Gastrocnemius medialis (tissue), 4 donors: ENCODE data around the gene CSAD. TPM values are rescaled to one million over a fixed set of nuclear protein-coding genes. Genes with fewer than 3 reads are reported as not detected.

Source experiments
- ATAC-seq, 2 donors: fragments of 150-250 bp; one replicate each; pipeline ENCODE4 v1.9.1; 2016
- DNase-seq, 2 donors: peaks; one replicate each; pipeline ENCODE4 v3.0.0-alpha.2; 2019
- H3K27ac ChIP-seq, 4 donors: fragments of 200-600 bp; sonication (generic); 1 replicate in 1 of 4; 2 replicates in 3 of 4; pipeline ENCODE4 v1.5.1; 2016 to 2018; ENCODE audit warnings: mild to moderate bottlenecking in 2 of 4, moderate library complexity in 1 of 4
- H3K27me3 ChIP-seq, 3 donors: fragments of 200-600 bp; sonication (generic) in 2 of 3; 1 replicate in 1 of 3; 2 replicates in 2 of 3; pipeline versions ENCODE4 v1.5.1 to v1.6.0; 2016 to 2019; ENCODE audit warnings: mild to moderate bottlenecking in 1 of 3, moderate library complexity in 1 of 3
- H3K36me3 ChIP-seq, 2 donors: fragments of 200-600 bp; sonication (generic) in 1 of 2; one replicate each; pipeline ENCODE4 v1.5.1; 2017 to 2018
- H3K4me1 ChIP-seq, 2 donors: fragments of 200-600 bp; sonication (generic) in 1 of 2; one replicate each; pipeline ENCODE4 v1.5.1; 2016 to 2017; ENCODE audit warnings: mild to moderate bottlenecking in 2 of 2
- H3K4me3 ChIP-seq, 4 donors: fragments of 200-600 bp; sonication (generic) in 3 of 4; 1 replicate in 1 of 4; 2 replicates in 3 of 4; pipeline ENCODE4 v1.5.1; 2016 to 2019; ENCODE audit warnings: mild to moderate bottlenecking in 2 of 4
- H3K9me3 ChIP-seq, 3 donors: fragments of 200-600 bp; sonication (generic) in 2 of 3; 1 replicate in 1 of 3; 2 replicates in 2 of 3; pipeline ENCODE4 v1.5.1; 2016 to 2019
- CTCF ChIP-seq, 5 experiments: fragments of 450-650 bp in 3 of 5; fragments of 200-600 bp in 2 of 5; sonication (generic) in 2 of 5; IDR thresholded peaks in 4 of 5; conservative IDR thresholded peaks in 1 of 5; 1 replicate in 4 of 5; 2 replicates in 1 of 5; pipeline ENCODE4 v1.5.1; 2016 to 2019; ENCODE audit warnings: antibody characterized with exemption in 5 of 5, mild to moderate bottlenecking in 3 of 5, moderate library complexity in 3 of 5
- POLR2A ChIP-seq, 2 donors: fragments of 450-650 bp; IDR thresholded peaks; one replicate each; pipeline ENCODE4 v1.6.1; 2017; ENCODE audit warnings: antibody characterized with exemption in 2 of 2, mild to moderate bottlenecking in 2 of 2, moderate library complexity in 2 of 2
- in situ Hi-C, 4 donors: fragments of 200-750 bp; cut with MboI; loops; one replicate each; pipeline versions ENCODE4 v1.15.0 to v1.8.0; 2017; ENCODE audit warnings: low sequenced_read_pairs in 4 of 4
- intact Hi-C: fragments of 100-400 bp; cut with DNase I; formaldehyde crosslinking; loops from one replicate; pipeline ENCODE4 v1.15.1; 2023; ENCODE audit warnings: low total_unique reads
- total RNA-seq, 4 donors: library from RNA; depleted of rRNA; stranded (reverse); fragments of >200 nt; gene quantifications; one replicate each; pipeline versions ENCODE4 v1.1.0 to v1.2.3, GENCODE V29; 2016

CSAD gene
- total RNA-seq, 4 donors from 2014 or later, result 0.68 to 14.9 (median 1.9) TPM

GRCh38 chr12:53211476-53212381 is 31.0 kb upstream of the CSAD start:
- intact Hi-C loops (loop anchor here (2.0 kb wide), 2 partner anchors 83 to 133 kb away; partner anchors contain the start of gene PFDN5), in situ Hi-C loops (loop anchor here (5.0 to 10.0 kb wide), 4 partner anchors 71 to 133 kb away; no protein-coding TSS in a partner anchor)
- H3K27ac ChIP-seq, result no peak overlapping the region
- no peaks in the 10 kb centered on the region for H3K27me3 ChIP-seq
- TF ChIP-seq CTCF (IDR thresholded peaks at IDR 0.05 in 4 of 5, conservative IDR thresholded peaks at IDR 0.05 in 1 of 5) (no peak), POLR2A (IDR thresholded peaks at IDR 0.05) (no peak)
- peaks cover 0 to 11% of the 10 kb centered on the region in 2 donors for H3K36me3 ChIP-seq
- no peak overlapping the region for H3K4me3 ChIP-seq
- H3K4me1 ChIP-seq, result peaks cover 16 to 29% of the 10 kb centered on the region in 2 donors
- no peaks in the 10 kb centered on the region for H3K9me3 ChIP-seq
- no peak for ATAC-seq
- DNase-seq, result no peak

GRCh38 chr12:53210843-53211242 is 30.1 kb upstream of the CSAD start:
- Histone ChIP-seq H3K27me3 (no peaks in the 10 kb centered on the region), H3K4me3 (no peak overlapping the region), H3K27ac (no peak overlapping the region), H3K36me3 (peaks cover 0 to 11% of the 10 kb centered on the region in 2 donors), H3K9me3 (no peaks in the 10 kb centered on the region), H3K4me1 (peaks cover 11 to 20% of the 10 kb centered on the region in 2 donors)
- intact Hi-C loops, result no loop called here
- ATAC-seq (no peak), DNase-seq (no peak)
- in situ Hi-C loops, result loop anchor here (5.0 to 10.0 kb wide), 4 partner anchors 71 to 134 kb away; no protein-coding TSS in a partner anchor
- TF ChIP-seq POLR2A (IDR thresholded peaks at IDR 0.05) (no peak), CTCF (IDR thresholded peaks at IDR 0.05 in 4 of 5, conservative IDR thresholded peaks at IDR 0.05 in 1 of 5) (no peak)

GRCh38 chr12:53208877-53209463 is 28.2 kb upstream of the CSAD start:
- H3K36me3 ChIP-seq, result peaks cover 0 to 11% of the 10 kb centered on the region in 2 donors
- ATAC-seq (no peak), DNase-seq (no peak)
- in situ Hi-C loops (no loop called here), intact Hi-C loops (no loop called here)
- H3K27me3 ChIP-seq, result no peaks in the 10 kb centered on the region
- H3K4me3 ChIP-seq, result no peak overlapping the region
- no peak overlapping the region for H3K27ac ChIP-seq
- no peaks in the 10 kb centered on the region for H3K9me3 ChIP-seq
- H3K4me1 ChIP-seq, result peaks cover 4% of the 10 kb centered on the region in 2 donors
- no peak for TF ChIP-seq CTCF (IDR thresholded peaks at IDR 0.05 in 4 of 5, conservative IDR thresholded peaks at IDR 0.05 in 1 of 5)
- TF ChIP-seq POLR2A (IDR thresholded peaks at IDR 0.05), result no peak

- intact Hi-C loops, result no loop called here
Measured at GRCh38 chr12:53208435-53208834, 27.7 kb upstream of the CSAD start.

More at GRCh38 chr12:53208435-53208834, 27.7 kb upstream of the CSAD start:
- no peak overlapping the region for H3K27ac ChIP-seq
- peaks cover 0 to 11% of the 10 kb centered on the region in 2 donors for H3K36me3 ChIP-seq
- no peak overlapping the region for H3K4me3 ChIP-seq
- no peaks in the 10 kb centered on the region for H3K27me3 ChIP-seq
- peaks cover under 1 to 3% of the 10 kb centered on the region in 2 donors for H3K4me1 ChIP-seq
- ATAC-seq (peak in 1 of 2 donors; percentile 34), DNase-seq (no peak)
- H3K9me3 ChIP-seq, result no peaks in the 10 kb centered on the region
- in situ Hi-C loops, result no loop called here
- TF ChIP-seq POLR2A (IDR thresholded peaks at IDR 0.05) (no peak), CTCF (IDR thresholded peaks at IDR 0.05 in 4 of 5, conservative IDR thresholded peaks at IDR 0.05 in 1 of 5) (no peak)
